Measurements from ENCODE around the gene VSIG4.
"Not testable (repeated sequence)": the region's sequence is repeated elsewhere in the genome, so short reads cannot be mapped to it uniquely, and the experiment has no call there.

VSIG4 gene

GRCh38 chrX:66007851-66008250, 32.0 kb downstream of the VSIG4 start:
- DNase-seq, result no peak

GRCh38 chrX:66005830-66006449, 33.9 kb downstream of the VSIG4 start:
- peak; percentile 54 for DNase-seq

GRCh38 chrX:66004928-66005829, 34.7 kb downstream of the VSIG4 start:
- DNase-seq, result peak; percentile 85

DNA sequence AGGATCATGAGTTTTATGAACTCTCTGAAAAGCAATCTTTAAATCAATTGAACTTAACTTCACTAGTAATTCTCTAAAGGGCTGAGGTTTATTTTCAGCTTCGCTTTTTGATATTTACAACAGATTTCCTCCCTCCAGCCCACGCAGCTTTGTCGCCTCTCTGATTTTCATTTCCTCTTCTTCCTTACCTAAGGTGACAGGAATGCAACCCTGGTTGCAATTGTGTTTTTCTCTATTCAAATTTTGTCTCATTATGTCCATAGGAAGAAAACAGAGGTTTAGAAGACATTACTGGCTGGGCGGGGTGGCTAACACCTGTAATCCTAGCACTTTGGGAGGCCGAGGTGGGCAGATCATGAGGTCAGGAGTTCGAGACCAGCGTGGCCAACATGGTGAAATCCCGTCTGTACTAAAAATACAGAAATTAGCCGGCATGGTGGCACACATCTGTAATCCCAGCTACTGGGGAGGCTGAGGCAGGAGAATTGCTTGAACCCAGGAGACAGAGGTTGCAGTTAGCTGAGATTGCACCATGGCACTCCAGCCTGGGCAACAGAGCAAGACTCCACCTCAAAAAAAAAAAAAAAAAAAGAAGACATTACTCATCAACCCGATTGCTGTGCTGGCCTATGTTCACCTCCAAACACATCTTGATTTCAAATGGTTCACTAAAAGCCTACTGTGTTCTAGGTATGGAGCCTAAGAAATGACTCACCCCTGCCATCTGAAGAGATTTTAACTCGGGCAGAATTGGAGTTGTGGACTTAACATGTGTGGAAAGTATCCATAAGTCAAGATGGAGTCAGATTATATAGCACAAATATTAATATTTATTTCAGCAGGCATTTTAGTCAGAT, 36.8 kb downstream of the VSIG4 start:
- DNase-seq, result no peak

DNA sequence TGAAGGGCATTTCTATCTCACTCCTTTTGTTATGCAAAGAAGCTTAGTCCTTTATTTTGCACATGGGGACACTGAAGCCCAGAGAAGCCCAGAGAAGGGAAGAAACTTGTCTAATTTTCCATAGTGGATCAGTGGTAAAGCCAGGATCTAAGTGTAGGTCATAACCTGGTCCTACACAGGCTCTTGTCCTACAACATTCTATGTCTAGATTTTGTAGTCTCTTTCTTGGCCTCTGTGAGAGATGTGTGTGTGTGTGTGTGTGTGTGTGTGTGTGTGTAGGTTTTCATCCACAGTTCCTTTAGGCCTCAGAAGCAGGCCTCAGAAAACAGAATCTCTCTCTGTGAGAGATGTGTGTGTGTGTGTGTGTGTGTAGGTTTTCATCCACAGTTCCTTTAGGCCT, 38.3 kb downstream of the VSIG4 start:
- no peak for DNase-seq

GRCh38 chrX:66000628-66001272, 39.1 kb downstream of the VSIG4 start:
- no peak for DNase-seq

DNA sequence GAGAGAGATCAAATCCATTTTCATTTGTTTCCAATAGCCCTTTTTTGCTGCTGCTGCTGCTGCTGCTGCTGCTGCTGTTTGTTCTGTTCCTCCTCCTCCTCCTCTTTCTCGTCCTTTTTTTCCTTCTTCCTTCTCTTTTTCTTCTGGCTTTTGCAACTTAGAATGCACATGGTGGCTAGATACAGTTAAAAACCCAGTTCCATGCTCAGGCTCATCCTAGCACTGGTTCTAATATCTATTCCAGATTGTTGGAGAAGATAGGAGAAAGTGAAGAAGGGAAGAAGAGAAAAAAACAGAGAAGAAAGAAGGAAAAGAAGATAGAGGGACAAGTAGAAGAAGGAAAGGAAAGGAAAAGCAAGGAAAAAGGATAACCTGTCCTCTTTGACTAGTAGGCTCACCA, 39.7 kb downstream of the VSIG4 start:
- DNase-seq, result no peak

DNA sequence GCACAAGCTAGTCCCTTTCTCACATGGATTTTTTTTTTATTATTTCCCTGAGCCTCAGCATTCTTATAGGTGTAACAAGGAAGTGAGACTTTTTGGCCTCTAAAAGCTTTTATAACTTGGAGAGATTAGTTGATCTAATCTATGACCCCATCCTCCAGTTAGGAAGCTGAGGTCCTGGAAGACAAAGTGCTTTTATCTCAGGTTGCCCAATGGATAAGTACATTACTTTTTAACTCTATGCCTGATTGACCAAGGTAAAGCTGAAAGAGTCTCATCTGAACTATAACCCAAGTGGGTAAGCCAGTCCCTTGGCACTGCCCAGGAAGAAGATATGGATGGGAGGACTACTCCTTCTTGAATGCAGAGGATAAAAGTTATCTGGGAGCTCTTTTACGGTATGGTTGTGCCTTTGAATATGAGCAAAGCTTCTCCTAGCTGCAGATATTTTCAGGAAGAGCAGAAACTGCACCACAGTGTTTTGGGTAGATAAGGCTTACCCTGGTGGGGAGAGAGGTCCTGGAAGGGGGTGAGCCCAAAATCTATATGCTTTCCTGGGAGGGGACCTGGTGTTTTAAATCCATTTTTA, 40.2 kb downstream of the VSIG4 start:
- peak; percentile 47 for DNase-seq

DNA sequence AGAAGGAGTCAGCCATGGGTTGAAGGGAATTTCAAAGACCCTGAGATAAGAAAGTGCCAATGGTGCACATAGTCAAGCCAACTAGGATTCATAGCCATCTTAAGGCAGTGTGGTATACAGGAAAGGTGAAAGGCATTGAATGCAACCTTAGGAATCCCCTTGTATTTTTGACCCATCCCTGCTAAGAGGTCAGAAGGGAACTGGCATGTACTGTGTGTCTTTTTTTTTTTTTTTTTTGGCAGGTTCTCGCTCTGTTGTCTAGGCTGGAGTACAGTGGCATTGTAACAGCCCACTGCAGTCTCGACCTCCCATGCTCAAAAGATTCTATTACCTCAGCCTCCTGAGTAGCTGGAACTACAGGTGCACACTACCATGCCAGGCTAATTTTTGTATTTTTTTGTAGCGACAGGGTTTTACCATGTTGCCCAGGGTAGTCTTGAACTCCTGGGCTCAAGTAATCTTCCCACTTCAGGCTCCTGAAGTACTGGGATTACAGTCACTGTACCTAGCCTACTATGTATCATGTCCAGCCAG, 40.8 kb downstream of the VSIG4 start:
- DNase-seq, result no peak

DNA sequence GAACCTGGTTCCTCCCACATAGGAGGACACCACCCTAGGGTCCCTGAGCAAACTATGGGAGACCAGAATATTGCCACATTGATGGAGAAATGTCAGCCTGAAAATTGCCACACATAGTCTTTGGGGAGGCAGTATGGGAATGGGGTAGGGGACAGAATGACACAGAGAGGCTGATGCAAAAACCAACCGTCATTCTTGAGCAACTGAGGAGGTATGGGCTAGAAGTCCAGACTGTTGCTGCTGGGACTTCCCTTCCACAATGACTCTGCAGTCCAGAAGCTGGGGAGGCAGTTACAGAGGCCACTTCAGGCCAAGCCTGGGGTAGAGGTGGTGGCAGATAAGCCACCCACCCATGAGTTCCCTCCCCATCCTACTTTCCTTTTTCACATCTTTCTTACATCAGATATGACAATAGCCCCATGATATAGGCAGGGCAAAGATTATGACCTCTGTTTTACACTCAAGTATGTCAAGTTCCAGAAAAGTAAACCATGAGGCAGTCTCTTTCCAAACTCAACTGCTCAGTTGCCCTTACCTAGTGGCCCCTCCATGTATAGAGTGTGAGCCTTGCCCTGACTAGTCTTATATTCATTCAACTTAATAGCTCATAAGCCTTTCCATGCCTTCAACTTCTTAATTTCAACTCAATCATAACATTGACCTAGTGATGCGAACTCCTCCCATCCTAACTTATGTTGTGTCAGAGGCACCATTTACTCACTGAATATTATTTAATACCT, 41.7 kb downstream of the VSIG4 start:
- peak; percentile 90 for DNase-seq

- DNase-seq, result no peak
These were observed 45.1 kb downstream of the VSIG4 start for GRCh38 chrX:65994519-65995506.

DNA sequence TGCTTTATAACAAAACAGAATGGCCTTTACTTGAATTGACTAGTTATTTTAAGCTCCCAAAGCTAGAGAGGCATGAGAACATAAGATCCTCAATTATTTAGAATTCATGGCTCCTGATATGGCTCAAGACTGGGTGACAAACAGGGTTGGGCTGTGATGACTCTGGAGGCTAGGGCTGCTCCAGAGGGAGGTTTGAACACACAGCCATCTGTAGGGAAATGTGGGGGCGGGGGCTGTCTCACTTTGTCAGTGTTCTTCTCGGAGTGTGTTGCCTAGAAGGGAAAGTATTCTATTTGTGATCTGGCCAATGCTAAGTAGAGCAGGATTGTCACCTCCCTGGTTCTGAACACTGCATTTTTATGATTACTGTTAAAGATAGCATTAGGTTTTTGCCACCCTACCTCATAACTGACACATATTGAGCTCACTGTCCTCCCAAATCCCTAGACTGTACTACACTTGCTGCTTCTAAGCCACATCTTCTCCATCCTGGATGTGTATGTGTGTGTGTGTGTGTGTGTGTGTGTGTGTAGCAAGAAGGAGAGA, 45.9 kb downstream of the VSIG4 start:
- no peak for DNase-seq

DNA sequence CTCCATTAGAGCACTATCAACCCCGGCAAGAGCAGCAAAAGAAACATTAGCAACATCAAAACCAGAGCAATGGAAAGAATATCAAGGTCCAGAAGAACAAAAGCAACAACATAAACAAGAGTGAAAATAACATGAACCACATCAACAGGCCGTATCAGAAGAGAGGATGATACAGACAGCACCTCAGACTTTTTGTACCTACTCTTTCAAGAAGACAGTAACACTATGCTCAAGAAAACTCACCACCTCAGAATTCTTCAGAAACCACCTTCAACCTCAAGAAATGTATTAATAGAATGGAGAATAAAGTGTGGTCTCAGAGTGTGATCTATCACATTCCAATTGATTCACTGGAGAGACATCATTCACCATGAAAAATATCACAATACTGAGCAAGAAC, 46.5 kb downstream of the VSIG4 start:
- DNase-seq, result no peak

DNA sequence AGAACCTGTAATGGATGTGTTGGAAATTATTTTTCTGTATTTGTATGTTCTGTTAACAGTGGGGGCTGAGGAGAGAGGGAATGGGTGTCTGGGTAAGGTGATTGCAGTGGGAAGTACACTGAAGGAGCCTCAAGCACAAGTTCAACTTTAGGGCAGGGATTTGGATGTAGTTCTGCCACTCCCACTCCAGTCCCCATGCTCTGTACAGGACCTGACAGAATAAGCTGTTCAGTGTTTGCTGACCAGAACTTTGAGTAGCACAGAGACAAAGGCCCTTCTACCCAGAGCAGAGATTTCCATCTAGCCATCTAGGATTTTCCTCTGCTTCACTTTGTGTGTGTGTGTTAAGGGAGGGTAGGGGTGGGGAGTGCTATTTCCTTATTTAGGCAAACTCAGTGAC, 49.2 kb downstream of the VSIG4 start:
- peak; percentile 25 for DNase-seq

- peak; percentile 73 for DNase-seq
These were observed 52.1 kb downstream of the VSIG4 start for GRCh38 chrX:65987811-65988210.

DNA sequence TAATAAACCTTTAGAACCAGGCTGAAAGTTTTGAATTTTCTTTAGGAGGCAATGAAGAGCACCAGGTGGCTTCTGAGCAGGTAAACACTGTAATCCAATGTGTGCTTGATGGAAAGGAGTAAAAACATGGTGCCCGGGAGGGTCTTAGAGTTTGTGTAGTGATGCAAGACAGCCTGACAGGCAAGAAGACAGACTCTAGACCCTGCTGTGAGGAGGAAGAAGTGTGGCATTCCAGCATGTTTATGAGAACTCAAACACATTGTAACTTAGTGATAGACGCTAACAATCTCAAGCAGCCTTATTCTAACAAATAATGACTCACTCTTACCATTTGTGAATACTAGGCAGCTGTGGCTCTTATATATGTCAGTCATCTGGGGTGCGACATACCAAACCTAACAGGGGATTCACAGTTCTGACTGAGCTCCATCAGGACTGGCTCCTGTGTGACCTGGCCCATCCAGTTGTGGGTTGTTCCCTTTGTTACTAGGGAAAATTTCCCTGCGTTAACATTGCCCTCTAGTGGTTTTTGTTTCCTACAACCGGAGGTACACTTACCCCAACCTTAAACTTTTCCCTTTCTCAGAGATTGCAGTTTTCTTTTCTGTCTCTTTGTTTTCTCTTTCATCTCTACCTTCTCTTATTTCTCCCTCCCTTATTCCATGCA, 53.8 kb downstream of the VSIG4 start:
- DNase-seq, result peak; percentile 85

- DNase-seq, result no peak
These were observed 54.7 kb downstream of the VSIG4 start for GRCh38 chrX:65985211-65985610.

DNA sequence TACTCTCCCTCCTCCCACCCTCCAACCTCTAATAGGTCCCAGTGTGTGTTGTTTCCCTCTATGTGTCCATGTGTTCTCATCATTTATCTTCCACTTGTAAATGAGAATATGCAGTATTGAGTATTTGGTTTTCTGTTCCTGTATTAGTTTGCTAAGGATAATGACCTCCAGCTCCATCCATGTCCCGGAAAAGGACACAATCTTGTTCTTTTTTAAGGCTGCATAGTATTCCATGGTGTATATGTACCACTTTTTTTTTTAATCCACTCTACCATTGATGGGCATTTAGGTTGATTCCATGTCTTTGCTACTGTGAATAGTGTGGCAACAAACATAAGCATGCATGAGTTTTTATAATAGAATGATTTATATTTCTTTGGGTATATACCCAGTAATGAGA, 62.7 kb downstream of the VSIG4 start:
- DNase-seq, result not testable (repeated sequence)

DNA sequence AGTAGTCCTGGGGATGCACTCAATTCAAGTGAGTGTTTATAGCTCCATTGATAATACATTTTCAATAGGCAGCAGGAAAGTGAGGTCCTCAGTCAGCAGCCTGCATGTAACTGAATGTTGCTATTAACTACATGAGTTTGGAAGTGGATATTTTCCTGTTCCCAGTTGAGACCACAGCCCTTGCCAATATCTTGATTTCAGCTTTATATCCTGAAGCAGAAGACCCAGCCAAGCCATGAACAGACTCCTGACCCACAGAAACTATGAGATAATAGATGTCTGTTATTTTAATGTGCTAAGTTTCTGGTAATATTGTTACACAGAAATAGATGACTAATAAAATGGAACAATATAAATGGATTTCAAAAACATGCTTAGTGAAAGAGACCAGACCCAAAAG, 63.7 kb downstream of the VSIG4 start:
- no peak for DNase-seq
